Esophagus mucosa (tissue), 1 donor: Measurements from ENCODE around the gene SYT7. TPM values are rescaled to one million over a fixed set of nuclear protein-coding genes. Genes with fewer than 3 reads are reported as not detected.

Experiments used
- ATAC-seq: fragments of 200-7000 bp; cut with Tn5 transposase; one replicate; pipeline ENCODE4 v1.9.1; 2020
- total RNA-seq: library from RNA; stranded (reverse); gene quantifications from one replicate; pipeline ENCODE4 v1.2.4, GENCODE V29; 2023
- donor health status: DM: yes; HTN: yes; CAD: no.

The SYT7 gene
- total RNA-seq, 1 donor from 2014 or later, result 3.6 TPM

DNA sequence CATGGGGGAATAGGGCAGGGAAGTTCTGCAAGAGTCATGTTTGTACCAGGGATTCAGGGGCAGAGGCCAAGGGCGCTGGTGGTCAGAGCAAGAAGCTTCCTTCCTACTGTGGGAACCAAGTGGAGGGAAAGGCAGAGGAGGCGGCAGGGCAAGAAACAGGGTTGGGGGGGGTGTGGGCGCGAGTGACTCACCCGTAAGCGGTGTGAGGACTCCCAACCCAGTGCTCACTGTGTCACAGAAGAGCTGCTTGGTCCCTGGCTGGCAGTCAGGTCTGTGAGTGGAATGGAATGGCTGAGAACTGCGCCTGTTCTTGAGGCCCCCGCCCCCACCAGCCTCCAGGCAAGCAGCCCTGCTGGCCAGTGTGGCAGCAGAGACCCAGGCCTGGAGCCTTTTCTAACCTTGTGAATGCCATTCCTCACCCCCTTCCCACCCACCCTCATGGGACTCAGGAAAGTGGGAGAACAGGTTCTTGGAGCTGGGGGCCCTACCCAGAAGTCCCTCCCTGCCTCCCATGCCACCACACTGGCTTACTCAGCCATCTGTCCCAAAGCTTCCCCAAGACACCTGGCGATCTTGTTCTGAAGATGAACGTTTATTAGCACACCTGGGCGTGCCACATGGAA lies 67.6 kb downstream of the SYT7 start:
- no peak for ATAC-seq

DNA sequence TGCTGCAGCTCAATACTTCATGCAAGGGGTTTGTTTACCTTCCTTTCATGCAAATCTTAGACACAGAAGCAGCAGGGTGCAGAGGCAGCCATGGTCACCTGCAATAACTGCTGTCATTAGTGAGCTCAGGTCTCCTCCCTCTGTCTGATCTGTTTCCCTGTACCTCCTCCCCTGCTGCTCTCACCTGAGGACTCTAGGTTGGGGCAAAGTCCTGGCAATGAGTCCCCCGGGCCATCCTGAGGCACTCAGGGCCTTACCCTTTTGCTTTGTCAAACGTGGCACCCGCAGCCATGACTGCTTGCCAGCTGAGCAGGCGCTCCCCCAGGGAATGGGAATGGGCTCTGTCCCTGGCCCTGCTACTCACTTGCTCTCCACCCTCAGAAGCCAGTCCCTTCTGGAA lies 68.4 kb downstream of the SYT7 start:
- ATAC-seq, result no peak

DNA sequence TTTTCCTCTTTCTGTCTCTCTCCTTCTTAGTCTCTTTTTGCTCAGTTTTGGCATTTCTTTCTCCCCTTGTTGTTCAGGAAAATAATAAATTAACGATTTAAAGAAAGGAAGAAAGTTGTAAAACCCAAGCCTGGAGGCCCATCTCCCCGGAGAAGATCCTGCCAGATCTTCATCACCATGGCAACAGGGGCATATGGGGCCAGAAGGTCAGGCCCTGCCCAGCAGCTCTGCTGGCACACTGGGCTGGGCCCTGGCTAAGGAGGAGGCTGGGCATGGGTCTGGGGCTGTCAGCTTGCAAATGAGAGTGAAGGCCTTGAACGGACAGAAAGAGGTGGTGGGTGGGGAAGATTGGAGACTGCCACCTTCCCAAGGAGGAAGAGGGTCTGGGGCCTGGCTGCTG lies 69.5 kb downstream of the SYT7 start:
- no peak for ATAC-seq

DNA sequence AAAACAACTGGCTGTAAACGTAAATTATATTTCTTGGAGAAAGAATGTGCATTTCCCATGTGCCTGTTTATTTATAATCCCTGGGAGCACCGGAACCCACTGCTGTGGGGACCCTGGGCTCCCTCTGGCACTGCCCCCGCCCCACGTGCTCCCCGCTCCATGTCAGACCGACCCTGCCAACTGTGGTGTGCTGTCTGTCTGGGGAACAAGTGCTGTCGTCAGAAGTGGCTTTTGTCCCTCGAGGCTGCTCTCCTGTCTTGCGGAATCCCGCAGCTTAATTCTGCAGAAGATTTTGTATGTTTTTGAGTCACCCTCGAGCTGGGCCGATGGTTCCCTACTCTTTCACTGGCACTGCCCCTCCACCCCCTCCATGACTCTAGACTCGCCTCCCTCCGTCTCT lies 69.9 kb downstream of the SYT7 start:
- no peak for ATAC-seq

DNA sequence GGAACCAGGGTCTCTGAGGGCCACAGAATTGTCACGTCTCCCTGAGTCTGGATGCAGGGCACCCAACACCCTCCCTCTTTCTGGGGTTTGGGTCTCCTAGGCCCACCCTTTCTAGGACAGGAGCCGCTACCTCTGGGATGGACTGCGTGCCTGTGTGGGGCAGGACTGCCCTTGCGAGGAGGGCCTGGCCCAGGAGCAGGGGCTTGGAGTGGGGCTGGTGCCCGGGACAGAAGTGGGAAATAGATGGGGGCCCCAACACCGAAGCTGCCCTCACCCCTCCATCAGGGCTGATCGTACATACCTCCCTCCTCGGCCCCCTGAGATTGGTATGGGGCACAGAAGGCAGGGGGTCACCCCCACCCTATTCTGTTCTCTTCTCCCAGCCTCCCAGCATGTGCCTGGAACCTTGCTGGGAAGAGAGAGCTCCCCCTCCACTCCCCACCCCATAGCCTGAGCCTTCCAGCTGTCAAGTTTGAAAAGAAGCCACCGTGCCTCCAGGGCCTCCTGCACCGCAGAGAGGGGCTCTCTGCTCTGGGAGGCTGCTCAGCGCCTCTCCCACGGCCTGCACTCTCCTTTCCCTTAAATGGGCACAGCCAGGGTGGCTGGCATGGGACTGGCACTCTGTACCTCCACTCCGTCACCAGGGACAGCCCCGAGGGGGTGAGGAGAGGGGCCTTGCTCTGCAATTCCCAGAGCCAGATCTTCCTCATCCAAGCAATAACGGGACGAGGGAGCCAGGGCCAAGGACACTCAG lies 70.5 kb downstream of the SYT7 start:
- no peak for ATAC-seq

DNA sequence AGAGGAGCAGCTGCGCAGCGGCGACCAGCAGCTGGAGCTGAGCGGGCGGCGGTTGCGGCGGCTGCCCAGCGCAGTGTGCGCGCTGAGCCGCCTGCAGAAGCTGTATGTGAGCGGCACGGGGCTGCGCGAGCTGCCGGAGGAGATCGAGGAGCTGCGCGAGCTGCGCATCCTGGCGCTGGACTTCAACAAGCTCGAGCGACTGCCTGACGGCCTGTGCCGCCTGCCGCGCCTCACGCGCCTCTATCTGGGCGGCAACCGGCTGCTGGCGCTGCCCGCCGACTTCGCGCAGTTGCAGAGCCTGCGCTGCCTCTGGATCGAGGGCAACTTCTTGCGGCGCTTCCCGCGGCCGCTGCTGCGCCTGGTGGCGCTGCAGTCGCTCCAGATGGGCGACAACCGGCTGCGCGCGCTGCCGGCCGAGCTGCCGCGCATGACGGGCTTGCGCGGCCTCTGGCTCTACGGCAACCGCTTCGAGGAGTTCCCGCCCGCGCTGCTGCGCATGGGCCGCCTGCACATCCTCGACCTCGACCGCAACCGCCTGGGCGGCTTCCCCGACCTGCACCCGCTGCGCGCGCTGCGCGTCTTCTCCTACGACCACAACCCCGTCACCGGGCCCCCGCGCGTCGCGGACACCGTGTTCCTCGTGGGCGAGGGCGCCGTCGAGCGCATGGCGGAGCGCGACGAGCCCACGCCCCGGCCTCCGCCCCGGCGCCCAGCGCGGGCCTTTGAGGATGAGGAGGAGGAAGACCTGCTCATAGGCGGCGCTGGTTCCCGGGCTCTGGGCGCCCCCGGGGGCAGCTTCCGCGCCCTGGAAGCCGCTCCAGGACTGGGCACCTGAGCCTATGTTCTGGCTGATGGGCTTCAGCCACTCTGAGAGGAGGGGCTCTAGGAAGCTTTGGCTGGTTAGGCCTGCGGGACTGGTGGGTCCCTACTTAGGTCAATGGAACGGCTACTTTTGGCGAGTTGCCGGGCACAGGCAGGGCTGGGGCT lies 71.5 kb downstream of the SYT7 start:
- peak; percentile 86 for ATAC-seq

DNA sequence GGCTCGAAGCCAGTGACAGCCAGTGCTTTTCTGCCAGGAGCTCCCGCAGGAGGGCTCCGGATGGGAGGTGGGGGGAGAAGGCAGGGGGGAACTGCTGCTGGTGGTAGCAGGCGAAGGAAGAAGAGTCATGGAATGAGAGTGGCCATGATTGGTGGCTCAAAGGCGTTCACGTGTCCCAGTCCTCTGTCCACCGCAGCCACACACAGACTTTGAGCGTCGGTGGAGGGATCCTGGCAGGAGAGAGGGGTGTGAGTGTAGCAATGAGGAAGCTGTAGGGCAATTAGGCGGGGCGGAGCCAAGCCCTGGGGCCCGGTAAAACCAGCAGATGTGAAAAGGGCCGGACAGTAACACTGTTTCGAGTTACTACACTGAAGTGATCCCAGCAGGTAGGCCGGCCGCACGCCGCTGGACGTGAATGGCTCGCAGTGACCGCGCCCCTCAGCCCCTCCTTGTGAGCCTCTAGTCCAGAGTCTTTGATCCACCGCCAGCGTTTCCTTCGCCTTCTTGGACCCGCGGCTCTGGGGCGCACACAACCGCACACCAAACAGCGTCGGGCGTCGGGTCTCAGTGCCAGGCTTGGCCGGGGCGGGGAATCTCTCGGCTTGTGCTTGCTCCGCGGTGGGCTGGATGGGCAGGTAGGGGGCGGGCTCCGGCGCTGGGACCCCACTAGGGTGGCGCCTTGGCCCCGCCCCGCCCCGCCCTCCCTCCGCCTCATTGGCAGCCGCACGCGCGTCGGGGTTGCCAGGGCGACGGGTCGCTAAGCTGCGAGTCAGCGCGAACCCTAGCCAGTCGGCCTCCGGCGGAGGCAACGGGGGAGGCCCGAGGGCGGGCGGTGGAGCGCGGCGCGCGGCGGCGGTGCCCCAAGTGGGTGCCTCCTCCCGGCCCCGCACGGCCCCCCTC lies 72.7 kb downstream of the SYT7 start, which contains the start of gene LRRC10B:
Gene LRRC10B, plus strand, starts transcription at position 788 of the 900 bp plus-strand sequence. CDS start 250 bp downstream, outside the sequence.
- peak; percentile 20 for ATAC-seq

DNA sequence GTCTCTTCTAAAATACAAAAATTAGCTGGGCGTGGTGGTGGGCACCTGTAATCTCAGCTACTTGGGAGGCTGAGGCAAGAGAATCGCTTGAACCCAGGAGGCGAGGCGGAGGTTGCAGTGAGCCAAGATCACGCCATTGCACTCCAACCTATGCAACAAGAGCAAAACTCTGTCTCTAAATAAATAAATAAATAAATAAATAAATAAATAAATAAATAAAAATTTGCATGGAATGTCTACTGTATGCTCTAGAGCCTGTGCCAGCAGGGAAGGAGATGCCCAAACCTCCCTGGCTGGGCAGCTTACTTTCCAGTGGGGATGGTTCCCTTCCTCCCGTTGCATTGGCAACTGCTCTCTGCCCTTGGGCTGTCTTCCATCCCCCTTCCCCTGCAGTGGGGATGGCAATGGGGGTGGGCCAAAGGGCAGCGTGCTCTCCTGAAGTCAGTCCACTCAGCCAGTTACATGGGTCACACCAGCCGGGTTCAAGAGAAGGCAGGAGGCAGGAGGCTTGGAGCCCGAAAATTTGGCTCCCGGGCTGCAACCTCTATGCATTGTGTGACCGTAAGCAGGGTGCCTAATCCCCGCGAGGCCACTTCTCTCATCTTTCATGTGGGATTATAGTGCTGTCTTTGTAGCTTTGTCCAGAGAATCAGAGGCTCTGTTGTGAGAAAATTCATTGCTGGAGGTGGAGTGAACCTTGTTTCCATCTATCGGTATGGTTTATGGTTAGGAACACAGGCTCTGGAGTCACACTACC lies 73.7 kb downstream of the SYT7 start:
- no peak for ATAC-seq

DNA sequence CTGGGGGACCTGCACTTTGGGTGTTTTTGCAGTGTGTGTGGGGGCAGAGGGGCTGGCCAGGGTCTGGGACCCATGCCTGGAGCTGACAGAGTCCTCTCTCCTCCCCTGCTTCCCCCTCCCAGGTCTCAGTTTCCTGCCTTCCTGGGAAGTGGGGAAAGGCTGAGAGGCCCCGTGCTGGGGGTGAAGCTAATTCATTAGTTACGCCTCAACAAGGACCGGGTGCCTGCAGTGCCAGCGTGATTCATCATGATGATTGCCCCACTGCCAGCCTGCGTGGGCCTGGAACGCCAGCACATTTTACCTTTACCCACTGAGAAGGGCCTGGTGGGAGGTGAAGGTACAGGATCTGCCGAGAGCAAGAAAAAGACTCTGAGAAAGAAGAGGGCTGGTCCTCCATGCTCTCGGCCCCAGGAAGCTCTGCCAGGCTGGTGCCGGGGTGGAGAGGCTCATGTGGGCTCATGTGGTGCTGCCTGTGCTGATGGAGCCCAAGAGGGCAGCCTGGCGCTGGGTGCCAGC lies 75.2 kb downstream of the SYT7 start:
- ATAC-seq, result no peak

DNA sequence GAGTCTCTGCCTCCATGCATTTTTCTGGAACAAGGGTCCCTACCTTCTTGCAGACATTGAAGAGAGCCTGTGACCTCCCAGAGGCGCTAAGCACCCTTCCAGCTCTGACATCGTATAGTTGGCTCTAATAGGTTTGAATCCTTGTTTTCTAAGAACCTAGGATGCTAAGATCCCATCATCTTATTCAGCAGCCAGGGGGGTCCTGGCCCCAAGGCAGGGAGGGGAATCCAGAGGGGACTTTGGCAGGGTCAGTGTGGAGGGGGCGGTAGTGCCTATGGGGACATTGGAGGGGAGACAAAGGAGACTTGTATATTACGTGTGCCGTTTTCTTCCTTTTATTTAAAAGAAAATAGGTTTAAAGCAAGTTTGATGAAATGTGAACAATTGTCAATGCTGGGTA lies 75.8 kb downstream of the SYT7 start:
- no peak for ATAC-seq

DNA sequence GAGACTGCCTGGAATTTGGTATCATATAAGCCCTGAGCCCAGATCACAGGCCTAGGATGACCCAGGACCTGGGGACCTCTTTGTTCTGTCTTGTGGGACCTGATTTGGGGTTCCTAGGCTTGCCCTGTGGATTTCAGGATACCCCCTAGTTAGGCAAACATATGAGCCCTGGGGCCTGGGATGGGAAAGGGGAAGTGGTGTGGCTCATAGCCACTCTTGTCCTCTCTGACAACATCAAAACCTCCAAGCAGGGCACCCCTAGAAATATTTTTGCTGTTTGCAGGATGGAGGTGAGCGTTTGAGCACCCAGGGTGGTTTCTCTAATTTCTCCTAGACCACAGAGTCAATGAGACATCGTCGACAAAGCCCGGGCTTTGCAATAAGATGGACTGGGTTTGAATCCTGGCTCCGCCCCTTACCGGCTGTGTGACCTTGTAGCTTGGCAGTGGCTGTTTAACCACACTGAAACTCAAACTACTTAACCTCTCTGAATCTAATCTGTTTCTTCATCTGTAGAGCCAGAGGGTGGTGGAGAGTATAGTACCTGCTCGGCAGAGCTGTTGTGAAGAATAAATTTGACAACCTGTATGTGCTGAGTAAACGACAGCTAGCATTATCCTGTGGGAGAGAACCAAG lies 77.6 kb downstream of the SYT7 start:
- ATAC-seq, result no peak

DNA sequence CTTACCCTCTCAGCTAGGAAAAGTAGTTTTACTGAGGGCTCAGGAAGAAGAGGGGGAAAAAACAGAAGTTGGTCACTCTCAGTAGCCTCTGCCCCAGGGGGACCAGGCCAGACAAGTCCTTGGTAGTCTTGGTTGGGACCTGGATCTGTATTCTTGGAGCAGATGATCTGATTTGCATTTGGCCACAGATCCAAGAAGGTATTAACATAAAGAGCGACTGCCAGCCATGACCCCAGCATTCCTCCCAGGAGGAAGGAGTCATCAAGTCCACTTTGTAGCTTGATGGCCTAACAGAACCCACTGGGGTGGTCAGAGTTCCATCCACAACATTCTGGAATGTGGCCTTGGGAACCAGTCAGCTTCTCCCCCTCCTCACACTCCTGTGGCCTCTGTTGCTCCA lies 78.4 kb downstream of the SYT7 start:
- ATAC-seq, result no peak

DNA sequence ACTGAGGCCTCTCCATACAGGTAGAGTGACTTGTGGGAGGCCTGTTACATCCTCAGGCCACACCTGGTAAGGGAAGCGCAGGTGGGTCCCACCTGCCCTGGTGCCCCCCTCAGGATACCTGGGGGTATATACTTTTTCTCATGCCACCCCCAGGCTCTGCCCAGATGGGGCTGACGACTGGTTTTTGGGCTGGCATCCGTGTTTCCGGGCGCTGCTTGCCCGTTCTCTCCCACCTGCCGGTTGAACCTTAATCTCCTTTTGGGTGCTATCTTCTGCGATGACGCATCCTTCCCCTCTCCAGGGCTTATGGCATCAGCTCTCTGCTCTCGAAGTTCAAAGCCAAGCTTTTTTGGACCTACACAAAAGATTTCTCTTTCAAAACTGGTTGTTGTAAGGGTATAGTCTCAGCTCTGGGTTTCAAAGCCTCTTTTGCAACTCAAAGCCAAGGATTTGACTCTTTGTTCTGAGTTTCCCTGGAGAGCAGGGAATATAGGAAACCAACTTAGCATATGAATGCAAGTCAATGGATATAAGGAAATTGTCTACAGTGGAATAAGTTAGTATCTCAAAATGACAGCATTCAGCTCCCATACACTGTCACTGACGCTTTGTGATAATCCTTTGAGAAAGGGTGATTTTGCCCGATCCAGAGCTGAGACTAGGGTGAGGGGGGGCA lies 80.9 kb downstream of the SYT7 start:
- ATAC-seq, result no peak

DNA sequence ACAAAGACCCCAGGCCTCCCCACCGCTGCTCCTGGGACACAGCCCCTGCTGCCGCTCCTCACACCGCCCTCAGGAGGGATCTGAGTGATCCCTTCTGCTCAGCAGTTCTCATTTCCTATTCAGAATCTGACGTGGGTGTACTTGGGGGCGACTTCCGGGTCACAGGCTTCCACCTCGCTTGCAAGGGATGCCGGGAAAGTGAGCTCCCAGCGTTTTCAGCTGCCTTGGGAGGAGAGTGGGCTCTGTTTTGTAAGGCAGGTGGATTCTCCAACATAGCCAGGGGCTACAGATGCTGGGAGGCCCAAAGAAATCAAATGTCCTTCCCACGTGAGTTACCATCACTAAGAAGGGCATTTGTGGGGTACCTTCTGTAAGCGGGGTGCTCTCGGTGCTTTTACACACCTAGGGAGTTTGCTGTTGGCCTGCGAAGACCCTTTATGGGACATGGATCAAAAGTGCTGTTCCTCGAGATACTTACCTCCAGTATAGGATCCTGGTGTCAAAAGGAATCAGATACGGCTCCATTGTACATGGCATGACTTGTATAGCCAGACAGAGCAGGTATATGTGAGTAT lies 82.0 kb downstream of the SYT7 start:
- ATAC-seq, result no peak

DNA sequence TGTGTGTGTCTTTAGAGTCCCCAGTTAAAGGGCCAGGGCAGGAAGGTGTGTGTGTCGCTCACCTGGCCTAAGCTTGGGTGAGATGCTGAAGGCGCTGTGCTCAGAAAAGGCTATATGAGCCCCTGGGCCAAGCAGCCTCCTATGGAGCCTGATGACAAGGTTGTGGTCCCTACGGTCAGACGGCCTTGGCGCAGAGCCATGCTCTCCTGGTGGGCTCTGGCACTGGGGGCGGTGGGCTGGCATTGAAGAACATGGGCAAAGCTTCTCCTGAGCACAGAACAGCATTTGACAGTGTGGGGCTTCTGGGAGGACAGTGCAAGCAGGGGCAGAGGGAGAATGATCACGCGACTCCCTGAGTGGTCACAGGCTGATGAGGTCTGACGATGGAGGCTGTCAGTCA lies 83.0 kb downstream of the SYT7 start:
- ATAC-seq, result no peak

DNA sequence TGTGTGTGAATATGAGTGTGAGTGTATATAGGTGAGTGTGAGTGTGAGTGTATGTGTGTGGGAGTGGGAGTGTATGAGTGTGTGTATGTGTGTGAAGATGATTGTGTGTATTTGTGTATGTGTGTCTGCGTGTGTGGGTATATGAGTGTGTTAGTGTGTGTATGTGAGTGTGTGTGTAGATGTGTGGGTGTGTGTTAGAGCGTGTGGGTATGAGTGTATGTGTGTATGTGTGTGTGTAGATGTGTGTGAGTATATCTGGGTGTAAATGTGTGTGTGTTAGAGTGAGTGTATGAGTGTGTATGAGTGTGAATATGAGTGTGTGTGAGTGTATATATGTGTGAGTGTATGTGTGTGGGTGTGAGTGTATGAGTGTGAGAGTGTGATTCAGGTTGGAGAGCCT lies 83.4 kb downstream of the SYT7 start:
- no peak for ATAC-seq

DNA sequence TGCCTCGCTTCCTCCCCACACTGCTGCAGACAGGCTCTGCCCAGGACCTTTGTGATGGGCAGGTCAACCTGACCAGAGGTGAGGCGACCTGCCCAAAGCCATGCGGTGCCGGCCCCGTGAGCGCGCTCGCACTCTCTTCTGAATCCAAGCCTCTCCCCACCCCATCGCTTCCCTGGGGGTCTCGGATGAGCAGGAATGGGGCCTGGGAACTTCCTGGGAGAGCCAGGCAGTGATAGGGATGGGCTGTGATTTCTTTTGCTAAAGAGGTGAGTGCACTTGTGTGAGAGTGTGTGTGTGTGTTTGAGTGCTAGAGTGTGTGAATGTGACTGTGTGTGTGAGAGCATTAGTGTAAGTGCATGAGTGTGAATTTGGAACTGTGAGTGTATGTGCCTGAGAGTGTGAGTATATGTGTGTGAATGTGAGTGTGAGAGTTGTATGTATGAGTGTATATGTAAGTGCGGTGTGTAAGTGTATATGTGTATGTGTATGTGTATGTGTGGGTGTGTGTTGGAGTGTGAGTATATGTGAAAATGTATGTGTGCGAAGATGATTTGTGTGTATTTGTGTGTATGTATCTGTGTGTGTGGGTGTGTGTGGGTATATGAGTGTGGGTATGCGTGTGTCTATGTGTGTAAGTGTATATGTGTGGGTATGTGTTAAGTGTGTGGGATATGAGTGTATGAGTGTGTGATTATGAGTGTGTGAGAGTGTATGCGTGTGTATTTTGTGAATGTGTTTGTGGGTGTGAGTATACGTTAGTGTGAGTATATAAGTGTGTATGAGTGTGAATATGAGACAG lies 84.1 kb downstream of the SYT7 start:
- no peak for ATAC-seq

DNA sequence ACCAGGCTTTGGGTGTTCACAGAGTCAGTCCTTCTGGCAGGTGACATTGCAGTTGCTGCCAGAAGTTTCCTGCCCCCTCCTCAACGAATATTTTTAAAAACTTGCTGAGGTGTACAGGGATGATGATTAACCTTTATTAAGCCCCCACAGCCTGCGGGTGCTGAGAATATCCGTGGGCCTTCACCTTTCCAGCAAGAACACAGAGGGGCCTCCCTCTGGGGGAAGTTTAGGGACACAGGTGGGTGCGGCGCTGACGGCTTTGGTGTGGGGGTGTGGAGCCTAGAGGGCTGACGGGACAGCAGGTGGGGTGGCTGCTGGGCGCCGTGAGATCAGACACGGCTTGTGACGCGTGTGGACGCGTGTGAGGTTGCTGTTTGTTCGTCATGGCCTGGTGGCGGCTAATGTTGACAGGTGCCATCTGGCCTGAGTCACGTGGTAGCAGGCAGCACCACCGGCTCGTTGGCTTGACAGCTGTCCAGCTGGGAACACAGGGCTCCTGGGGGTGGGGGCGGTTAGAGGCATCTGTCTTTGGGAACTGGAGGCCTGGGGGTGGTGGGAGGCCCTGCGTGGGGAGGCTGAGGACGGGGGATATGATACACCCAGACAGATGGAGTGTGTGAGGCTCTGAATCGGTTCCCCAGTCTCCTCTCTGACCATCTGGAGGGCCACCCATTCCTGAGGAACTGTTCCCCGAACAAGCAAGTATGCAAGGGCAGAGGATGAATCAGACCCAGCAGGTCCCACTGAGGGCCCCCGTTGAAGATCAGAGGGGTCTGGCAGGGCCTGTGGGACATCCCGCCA lies 84.9 kb downstream of the SYT7 start:
- ATAC-seq, result peak; percentile 13
